ENCODE results near the gene LRRC8C.

- TF ChIP-seq CTCF (conservative IDR thresholded peaks at IDR 0.05; ENCODE audit: low read length) (no peak), EZH2phosphoT487 (IDR thresholded peaks at IDR 0.05; ENCODE audit: borderline replicate concordance) (no peak)
Observed at GRCh38 chr1:89698624-89699023, 65.7 kb downstream of the LRRC8C start.
